NCI-H1694 (cell line): ENCODE measurements around the gene PGPEP1.

Experiments
- DNase-seq: peaks from one replicate; lab custom pipeline; 2025; lab: John Stamatoyannopoulos, UW

The PGPEP1 gene

GRCh38 chr19:18418483-18419194, 78.2 kb downstream of the PGPEP1 start:
- DNase-seq, result no peak

- peak; percentile 36 for DNase-seq
Measured at GRCh38 chr19:18419195-18419698, 78.8 kb downstream of the PGPEP1 start, which contains the start of gene SSBP4. Gene SSBP4 (plus strand): TSS chr19:18419398. CDS start chr19:18419649, 251 bp downstream.
